ENCODE measurements around the gene PKD2. TPM values are rescaled to one million over a fixed set of nuclear protein-coding genes. Genes with fewer than 3 reads are reported as not detected.

The PKD2 gene
- total and polyA plus RNA-seq, 2 donors (not counting 1 experiment from before 2014, with no cell fraction given), result 1.8 to 5.8 TPM

DNA sequence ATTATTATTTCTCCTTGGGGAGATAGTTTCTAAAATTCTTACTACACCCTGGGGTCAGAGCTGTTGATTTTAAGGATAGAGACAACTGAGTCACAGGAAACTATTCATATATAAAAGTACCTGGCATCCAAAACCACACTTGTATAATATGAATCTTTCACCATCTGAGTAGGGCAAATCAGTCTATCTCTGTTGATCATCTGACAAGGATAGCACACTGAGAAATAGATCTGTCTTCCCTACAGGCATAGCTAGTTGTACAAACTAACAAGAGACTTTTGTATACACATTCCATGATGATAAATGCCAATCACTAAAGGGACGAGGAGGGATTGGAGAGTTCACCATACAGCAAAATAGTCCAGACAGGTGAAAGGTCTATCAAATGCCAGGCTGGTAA is 30.0 kb downstream of the PKD2 start:
- no CpG with 5 or more reads among the region's 1 CpG for WGBS (ENCODE audit: insufficient coverage)
- Histone ChIP-seq H3K36me3 (replicated peaks in 1 of 2; ENCODE audit: control extremely low read depth in 1 of 2, control insufficient read depth in 1 of 2, extremely low read depth in 1 of 2, insufficient read depth in 2 of 2, low read length in 1 of 2) (no peaks in the 10 kb centered on the region), H3K79me2 (ENCODE audit: control insufficient read depth, insufficient read depth, low read length) (no peaks in the 10 kb centered on the region), H2AFZ (ENCODE audit: insufficient read depth, low read depth, low read length, poor library complexity, severe bottlenecking) (no peak overlapping the region), H3K4me2 (replicated peaks; ENCODE audit: low read depth, low read length, poor library complexity, severe bottlenecking) (no peak overlapping the region), H3K9me3 (ENCODE audit: control extremely low read depth in 1 of 3, control insufficient read depth in 2 of 3, insufficient read depth in 1 of 3, low read length in 2 of 3) (no peaks in the 10 kb centered on the region), H3K9ac (ENCODE audit: low read length) (no peak overlapping the region), H3K27ac (ENCODE audit: low read length in 2 of 2) (no peak overlapping the region), H3K27me3 (replicated peaks in 1 of 4; ENCODE audit: control extremely low read depth in 1 of 4, control insufficient read depth in 3 of 4, insufficient read depth in 4 of 4, low read length in 3 of 4) (no peaks in the 10 kb centered on the region), H3K4me3 (ENCODE audit: control extremely low read depth in 1 of 5, extremely low read depth in 1 of 5, insufficient read depth in 1 of 5, low read depth in 2 of 5, low read length in 4 of 5) (no peak overlapping the region), H3K4me1 (ENCODE audit: control insufficient read depth in 2 of 2, insufficient read depth in 2 of 2, low read length in 2 of 2) (no peaks in the 10 kb centered on the region), H4K20me1 (ENCODE audit: control insufficient read depth, insufficient read depth, low read length, poor library complexity, severe bottlenecking) (no peaks in the 10 kb centered on the region)
- no peaks in the 10 kb centered on the region for H3K9me3 Mint-ChIP-seq (ENCODE audit: insufficient read depth)
- no peak overlapping the region for H3K27ac Mint-ChIP-seq
- no peak for DNase-seq
- intact Hi-C loops (cut with micrococcal nuclease), result no loop called here
- TF ChIP-seq, protein P1, sequence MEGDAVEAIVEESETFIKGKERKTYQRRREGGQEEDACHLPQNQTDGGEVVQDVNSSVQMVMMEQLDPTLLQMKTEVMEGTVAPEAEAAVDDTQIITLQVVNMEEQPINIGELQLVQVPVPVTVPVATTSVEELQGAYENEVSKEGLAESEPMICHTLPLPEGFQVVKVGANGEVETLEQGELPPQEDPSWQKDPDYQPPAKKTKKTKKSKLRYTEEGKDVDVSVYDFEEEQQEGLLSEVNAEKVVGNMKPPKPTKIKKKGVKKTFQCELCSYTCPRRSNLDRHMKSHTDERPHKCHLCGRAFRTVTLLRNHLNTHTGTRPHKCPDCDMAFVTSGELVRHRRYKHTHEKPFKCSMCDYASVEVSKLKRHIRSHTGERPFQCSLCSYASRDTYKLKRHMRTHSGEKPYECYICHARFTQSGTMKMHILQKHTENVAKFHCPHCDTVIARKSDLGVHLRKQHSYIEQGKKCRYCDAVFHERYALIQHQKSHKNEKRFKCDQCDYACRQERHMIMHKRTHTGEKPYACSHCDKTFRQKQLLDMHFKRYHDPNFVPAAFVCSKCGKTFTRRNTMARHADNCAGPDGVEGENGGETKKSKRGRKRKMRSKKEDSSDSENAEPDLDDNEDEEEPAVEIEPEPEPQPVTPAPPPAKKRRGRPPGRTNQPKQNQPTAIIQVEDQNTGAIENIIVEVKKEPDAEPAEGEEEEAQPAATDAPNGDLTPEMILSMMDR (IDR thresholded peaks at IDR 0.05), result no peak
- TF ChIP-seq EZH2 (IDR thresholded peaks at IDR 0.05; ENCODE audit: borderline replicate concordance, insufficient read depth, low read depth, low read length, poor library complexity, severe bottlenecking), result no peak
- CTCF ChIA-PET, result interaction anchor here (1.0 to 1.5 kb wide), 2 partner anchors 182 to 478 kb away, joined by 3 read pairs; no protein-coding TSS in a partner anchor
- no peaks in the 10 kb centered on the region for H3K4me1 Mint-ChIP-seq
- no peak overlapping the region for H3K4me3 Mint-ChIP-seq
- no peaks in the 10 kb centered on the region for H3K27me3 Mint-ChIP-seq
- ATAC-seq (ENCODE audit: low read depth), result no peak
- POLR2A ChIA-PET, result no interaction called here

DNA sequence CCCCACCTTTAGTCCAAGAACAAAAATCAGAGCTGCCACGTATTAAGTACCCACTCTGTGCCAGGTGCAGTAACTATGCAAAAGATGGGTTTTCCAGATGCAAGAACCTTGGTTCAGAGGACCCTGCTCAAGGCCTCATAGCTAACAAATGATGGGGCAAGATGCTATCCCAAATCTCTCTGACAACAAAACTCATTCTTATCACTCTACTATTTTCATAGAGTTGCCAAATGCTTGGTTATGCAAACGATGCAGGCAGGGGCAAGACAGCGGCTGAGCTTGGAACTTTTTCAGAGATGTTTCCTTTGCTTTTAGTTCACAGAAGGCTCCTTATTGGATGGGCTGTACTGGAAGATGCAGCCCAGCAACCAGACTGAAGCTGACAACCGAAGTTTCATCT is 30.5 kb downstream of the PKD2 start:
- Histone ChIP-seq H3K9ac (ENCODE audit: low read length) (no peak overlapping the region), H3K27me3 (replicated peaks in 1 of 4; ENCODE audit: control extremely low read depth in 1 of 4, control insufficient read depth in 3 of 4, insufficient read depth in 4 of 4, low read length in 3 of 4) (no peaks in the 10 kb centered on the region), H3K4me1 (ENCODE audit: control insufficient read depth in 2 of 2, insufficient read depth in 2 of 2, low read length in 2 of 2) (no peaks in the 10 kb centered on the region), H3K4me3 (ENCODE audit: control extremely low read depth in 1 of 5, extremely low read depth in 1 of 5, insufficient read depth in 1 of 5, low read depth in 2 of 5, low read length in 4 of 5) (no peak overlapping the region), H3K27ac (ENCODE audit: low read length in 2 of 2) (no peak overlapping the region), H3K36me3 (replicated peaks in 1 of 2; ENCODE audit: control extremely low read depth in 1 of 2, control insufficient read depth in 1 of 2, extremely low read depth in 1 of 2, insufficient read depth in 2 of 2, low read length in 1 of 2) (no peaks in the 10 kb centered on the region), H3K9me3 (ENCODE audit: control extremely low read depth in 1 of 3, control insufficient read depth in 2 of 3, insufficient read depth in 1 of 3, low read length in 2 of 3) (no peaks in the 10 kb centered on the region), H4K20me1 (ENCODE audit: control insufficient read depth, insufficient read depth, low read length, poor library complexity, severe bottlenecking) (no peaks in the 10 kb centered on the region), H3K4me2 (replicated peaks; ENCODE audit: low read depth, low read length, poor library complexity, severe bottlenecking) (no peak overlapping the region), H2AFZ (ENCODE audit: insufficient read depth, low read depth, low read length, poor library complexity, severe bottlenecking) (no peak overlapping the region), H3K79me2 (ENCODE audit: control insufficient read depth, insufficient read depth, low read length) (no peaks in the 10 kb centered on the region)
- Mint-ChIP-seq H3K4me1 (no peaks in the 10 kb centered on the region), H3K27me3 (no peaks in the 10 kb centered on the region), H3K27ac (no peak overlapping the region), H3K4me3 (no peak overlapping the region), H3K9me3 (ENCODE audit: insufficient read depth) (no peaks in the 10 kb centered on the region)
- ATAC-seq (ENCODE audit: low read depth) (no peak), DNase-seq (no peak)
- TF ChIP-seq, protein P1 (IDR thresholded peaks at IDR 0.05), result no peak
- TF ChIP-seq EZH2 (IDR thresholded peaks at IDR 0.05; ENCODE audit: borderline replicate concordance, insufficient read depth, low read depth, low read length, poor library complexity, severe bottlenecking), result no peak
- intact Hi-C loops (cut with micrococcal nuclease), result no loop called here
- ChIA-PET CTCF (interaction anchor here (1.0 to 1.5 kb wide), 2 partner anchors 181 to 477 kb away, joined by 3 read pairs; no protein-coding TSS in a partner anchor), POLR2A (no interaction called here)
- 100% methylated on average over 1 of the region's 4 CpGs for WGBS (ENCODE audit: insufficient coverage)
